ENCODE data around the gene ADM2. TPM values are rescaled to one million over a fixed set of nuclear protein-coding genes. Genes with fewer than 3 reads are reported as not detected.

Gene ADM2
- total and polyA plus RNA-seq, 9 donors: 0.01 to 2.6 (median 0.15) TPM; not detected in 3

DNA sequence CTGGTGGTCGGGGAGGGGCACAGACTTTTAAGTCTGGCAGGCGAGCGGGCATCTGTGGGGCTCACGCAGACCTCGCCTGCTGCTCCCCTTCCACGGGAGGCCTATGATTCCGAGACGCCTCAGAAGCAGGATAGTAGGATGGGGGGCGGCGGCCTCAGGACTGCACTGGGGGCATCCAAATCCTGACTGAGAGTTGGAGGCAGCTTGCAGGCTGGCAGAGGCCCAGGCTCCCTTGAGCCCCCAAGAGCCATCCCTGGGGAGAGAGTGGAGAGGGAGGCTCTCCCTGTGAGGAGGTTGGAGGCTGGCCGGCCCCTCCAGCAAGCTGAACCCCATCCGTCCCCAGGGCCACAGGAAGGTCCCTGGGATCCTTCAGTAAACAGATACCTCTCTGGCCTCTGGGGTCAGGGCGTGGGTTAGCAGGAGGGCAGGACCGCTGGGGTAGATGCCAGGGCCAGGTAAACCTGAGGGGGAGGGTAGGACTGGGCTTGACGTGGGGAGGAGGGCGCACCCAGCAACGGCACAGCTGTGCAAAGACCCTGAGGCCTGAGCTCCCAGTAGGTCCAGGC, 39.8 kb upstream of the ADM2 start:
- peak in 2 of 5 donors; percentile 26 to 37 for DNase-seq
- H3K27ac ChIP-seq: no peak overlapping the region
- peaks cover 9% of the 10 kb centered on the region for H3K4me1 ChIP-seq (ENCODE audit: insufficient read depth)
- no peak overlapping the region for H3K4me3 ChIP-seq
- H3K27me3 ChIP-seq: no peaks in the 10 kb centered on the region
- TF ChIP-seq POLR2A (IDR thresholded peaks at IDR 0.05) (no peak), EP300 (IDR thresholded peaks at IDR 0.05) (no peak)
- TF ChIP-seq, protein P1, sequence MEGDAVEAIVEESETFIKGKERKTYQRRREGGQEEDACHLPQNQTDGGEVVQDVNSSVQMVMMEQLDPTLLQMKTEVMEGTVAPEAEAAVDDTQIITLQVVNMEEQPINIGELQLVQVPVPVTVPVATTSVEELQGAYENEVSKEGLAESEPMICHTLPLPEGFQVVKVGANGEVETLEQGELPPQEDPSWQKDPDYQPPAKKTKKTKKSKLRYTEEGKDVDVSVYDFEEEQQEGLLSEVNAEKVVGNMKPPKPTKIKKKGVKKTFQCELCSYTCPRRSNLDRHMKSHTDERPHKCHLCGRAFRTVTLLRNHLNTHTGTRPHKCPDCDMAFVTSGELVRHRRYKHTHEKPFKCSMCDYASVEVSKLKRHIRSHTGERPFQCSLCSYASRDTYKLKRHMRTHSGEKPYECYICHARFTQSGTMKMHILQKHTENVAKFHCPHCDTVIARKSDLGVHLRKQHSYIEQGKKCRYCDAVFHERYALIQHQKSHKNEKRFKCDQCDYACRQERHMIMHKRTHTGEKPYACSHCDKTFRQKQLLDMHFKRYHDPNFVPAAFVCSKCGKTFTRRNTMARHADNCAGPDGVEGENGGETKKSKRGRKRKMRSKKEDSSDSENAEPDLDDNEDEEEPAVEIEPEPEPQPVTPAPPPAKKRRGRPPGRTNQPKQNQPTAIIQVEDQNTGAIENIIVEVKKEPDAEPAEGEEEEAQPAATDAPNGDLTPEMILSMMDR (IDR thresholded peaks at IDR 0.05): no peak
- no peaks in the 10 kb centered on the region for H3K36me3 ChIP-seq
- WGBS, 3 donors: 82 to 85% (median 83%) methylated on average over 17 of the region's 17 CpGs
- intact Hi-C loops (cut with DNase I): no loop called here
- no peaks in the 10 kb centered on the region for H3K9me3 ChIP-seq

DNA sequence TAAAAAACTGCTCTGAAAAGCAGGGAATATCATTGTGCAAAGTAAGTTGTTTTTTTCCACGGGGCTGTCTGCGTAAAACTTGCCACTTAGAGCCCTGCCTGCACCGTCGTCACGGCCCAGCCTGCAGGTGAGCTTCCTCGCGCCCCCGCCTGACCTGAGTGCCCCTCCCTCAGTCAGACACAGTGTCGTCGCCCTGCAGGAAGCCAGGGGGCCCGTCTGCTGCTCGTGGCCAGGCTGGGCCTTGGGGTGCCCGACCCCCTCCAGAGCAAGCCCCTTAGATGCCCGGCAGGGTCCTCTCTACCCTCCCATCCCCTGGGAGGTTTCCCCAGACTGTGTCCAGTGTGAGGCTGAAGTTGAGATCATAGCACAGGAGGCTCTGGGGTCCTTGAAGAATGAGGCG, 38.1 kb upstream of the ADM2 start:
- H3K9me3 ChIP-seq: no peaks in the 10 kb centered on the region
- H3K27ac ChIP-seq: peak overlapping the region in 1 of 2 donors; percentile 15
- 80 to 84% (median 83%) methylated on average over 15 of the region's 15 CpGs for WGBS, 3 donors
- no peak overlapping the region for H3K4me3 ChIP-seq
- TF ChIP-seq, protein P1 (IDR thresholded peaks at IDR 0.05): no peak
- TF ChIP-seq EP300 (IDR thresholded peaks at IDR 0.05) (no peak), POLR2A (IDR thresholded peaks at IDR 0.05) (no peak)
- DNase-seq: peak in 2 of 5 donors; percentile 15 to 26
- peaks cover 9% of the 10 kb centered on the region for H3K4me1 ChIP-seq (ENCODE audit: insufficient read depth)
- H3K27me3 ChIP-seq: no peaks in the 10 kb centered on the region
- H3K36me3 ChIP-seq: no peaks in the 10 kb centered on the region
- intact Hi-C loops (cut with DNase I): no loop called here

DNA sequence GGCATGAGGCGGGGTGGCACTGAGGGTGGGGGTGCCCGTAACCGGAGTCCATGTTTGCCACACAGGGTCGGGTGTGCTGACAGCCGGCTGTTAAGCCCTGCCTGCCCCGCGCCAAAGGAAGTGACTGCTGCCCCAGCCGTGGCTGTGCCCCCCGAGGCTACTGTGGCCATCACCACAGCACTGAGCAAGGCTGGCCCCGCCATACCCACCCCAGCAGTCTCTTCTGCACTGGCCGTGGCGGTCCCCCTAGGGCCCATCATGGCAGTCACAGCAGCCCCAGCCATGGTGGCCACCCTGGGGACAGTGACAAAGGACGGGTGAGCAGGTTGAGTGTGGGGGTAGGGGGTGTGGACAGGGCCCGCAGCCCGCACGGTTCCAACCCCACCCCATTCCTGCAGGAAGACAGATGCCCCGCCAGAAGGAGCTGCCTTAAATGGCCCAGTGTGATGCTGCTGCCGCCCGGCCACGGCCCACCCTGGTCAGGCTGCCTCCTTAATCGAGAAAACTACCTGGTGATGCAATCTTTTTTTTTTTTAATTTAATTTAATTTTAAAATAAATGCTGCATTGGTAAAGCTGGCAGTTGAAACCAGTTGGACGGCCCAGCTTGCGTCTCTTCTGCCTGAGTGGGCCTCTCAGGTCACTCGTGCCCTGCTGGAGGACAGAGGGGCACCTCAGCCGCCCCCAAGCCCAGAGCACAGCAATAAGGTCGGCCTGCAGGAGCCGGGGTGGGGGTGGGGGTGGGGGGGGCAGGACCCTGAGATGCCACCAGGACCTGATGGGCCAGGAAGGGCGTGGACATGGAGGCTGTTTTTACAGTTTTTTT, 37.3 kb upstream of the ADM2 start:
- Histone ChIP-seq H3K36me3 (no peaks in the 10 kb centered on the region), H3K4me1 (ENCODE audit: insufficient read depth) (peaks cover 9% of the 10 kb centered on the region), H3K9me3 (no peaks in the 10 kb centered on the region), H3K27ac (peak overlapping the region in 1 of 2 donors; percentile 15), H3K27me3 (no peaks in the 10 kb centered on the region), H3K4me3 (no peak overlapping the region)
- TF ChIP-seq EP300 (IDR thresholded peaks at IDR 0.05): no peak
- TF ChIP-seq, protein P1 (IDR thresholded peaks at IDR 0.05): no peak
- TF ChIP-seq POLR2A (IDR thresholded peaks at IDR 0.05): no peak
- intact Hi-C loops (cut with DNase I): no loop called here
- peak in 1 of 5 donors; percentile 17 for DNase-seq
- 62 to 67% (median 65%) methylated on average over 25 to 28 of the region's 28 CpGs for WGBS, 3 donors

DNA sequence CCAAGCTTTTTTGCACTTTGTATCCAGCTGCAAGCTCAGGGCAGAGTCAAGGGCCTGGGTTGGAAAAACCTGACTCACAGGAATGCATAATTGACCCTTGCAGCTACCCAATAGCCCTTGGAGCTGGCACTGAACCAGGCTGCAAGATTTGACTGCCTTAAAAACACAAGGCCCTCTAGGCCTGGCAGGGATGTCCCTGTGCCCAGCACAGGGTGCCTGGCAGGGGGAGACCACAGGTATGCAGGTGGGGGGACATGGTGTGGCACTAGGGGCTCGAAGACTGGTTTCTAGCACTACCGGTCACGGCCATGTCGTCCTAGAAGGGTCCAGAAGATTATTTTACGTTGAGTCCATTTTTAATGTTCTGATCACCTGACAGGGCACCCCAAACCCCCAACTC, 36.7 kb upstream of the ADM2 start:
- Histone ChIP-seq H3K4me1 (ENCODE audit: insufficient read depth) (peaks cover 9% of the 10 kb centered on the region), H3K9me3 (no peaks in the 10 kb centered on the region), H3K36me3 (no peaks in the 10 kb centered on the region), H3K27ac (no peak overlapping the region), H3K27me3 (no peaks in the 10 kb centered on the region), H3K4me3 (no peak overlapping the region)
- TF ChIP-seq, protein P1 (IDR thresholded peaks at IDR 0.05): no peak
- no peak for TF ChIP-seq POLR2A (IDR thresholded peaks at IDR 0.05)
- TF ChIP-seq EP300 (IDR thresholded peaks at IDR 0.05): no peak
- peak; percentile 60 to 71 (median 70) for DNase-seq
- 42 to 70% (median 59%) methylated on average over 5 of the region's 5 CpGs for WGBS, 3 donors
- intact Hi-C loops (cut with DNase I): no loop called here
